HG03342 (cell line): ENCODE measurements around the gene PAQR5.
"Not testable (repeated sequence)": the region's sequence is repeated elsewhere in the genome, so short reads cannot be mapped to it uniquely, and the experiment has no call there.

ENCODE experiments used
- ATAC-seq: cut with Tn5 transposase; IDR thresholded peaks from one replicate; pipeline ENCODE4 v1.9.1; 2021; ENCODE audit warnings: mild to moderate bottlenecking, moderate library complexity; ENCODE audit not compliant: unreplicated experiment

The PAQR5 gene

DNA sequence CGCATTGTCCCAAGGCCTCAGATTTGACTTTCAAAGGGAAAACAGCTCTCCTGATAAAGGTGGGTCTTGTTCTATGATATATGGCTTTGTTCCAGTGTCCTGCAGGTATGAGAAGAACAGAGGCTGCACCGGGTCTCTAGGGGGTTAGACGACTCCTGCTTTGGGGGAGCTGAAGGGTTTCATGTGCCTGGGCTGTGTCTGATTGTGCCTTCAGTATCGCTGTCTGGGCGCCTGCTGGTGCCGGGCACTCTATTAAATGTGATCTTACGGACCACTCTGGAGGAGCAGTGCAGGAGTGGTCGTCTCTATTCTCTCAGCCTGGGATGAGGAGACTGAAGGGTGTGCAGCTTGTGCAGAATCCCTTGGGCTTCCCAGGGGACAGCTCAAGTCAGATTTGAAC is 16.0 kb downstream of the PAQR5 start:
- no peak for ATAC-seq

DNA sequence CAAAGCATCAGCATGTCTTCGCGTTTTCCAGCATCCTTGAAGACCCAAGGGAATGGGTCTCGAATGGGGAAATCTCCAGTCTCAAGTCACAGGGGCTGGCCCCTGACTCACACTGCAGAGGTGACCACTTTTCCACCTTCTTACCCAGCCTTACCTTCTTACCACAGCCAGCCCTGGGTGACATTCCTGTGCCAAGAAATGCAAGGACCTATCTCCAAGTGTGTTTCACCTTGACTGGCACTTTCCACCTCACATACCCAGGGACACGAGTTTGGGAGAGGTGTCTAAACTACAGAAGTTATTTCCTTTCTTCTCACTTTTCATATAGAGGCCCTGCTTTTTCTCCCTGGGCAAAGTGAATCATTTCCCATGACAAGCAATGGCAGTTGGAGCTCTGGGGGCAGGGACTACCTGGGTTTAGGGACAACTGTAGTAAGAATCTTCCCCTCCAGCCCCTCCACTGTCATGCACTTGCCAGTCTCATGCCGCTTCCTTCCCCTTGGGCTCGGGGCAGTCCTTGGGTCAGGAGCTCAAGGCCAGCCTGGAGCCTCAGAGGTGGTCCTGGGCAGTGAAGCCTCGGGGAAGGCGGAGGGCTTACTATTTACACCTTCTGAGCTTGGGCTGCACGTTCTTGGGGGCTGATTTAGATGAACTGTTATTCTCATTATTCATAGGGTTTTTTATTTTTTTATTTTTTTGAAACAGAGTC is 16.8 kb downstream of the PAQR5 start:
- ATAC-seq = no peak

DNA sequence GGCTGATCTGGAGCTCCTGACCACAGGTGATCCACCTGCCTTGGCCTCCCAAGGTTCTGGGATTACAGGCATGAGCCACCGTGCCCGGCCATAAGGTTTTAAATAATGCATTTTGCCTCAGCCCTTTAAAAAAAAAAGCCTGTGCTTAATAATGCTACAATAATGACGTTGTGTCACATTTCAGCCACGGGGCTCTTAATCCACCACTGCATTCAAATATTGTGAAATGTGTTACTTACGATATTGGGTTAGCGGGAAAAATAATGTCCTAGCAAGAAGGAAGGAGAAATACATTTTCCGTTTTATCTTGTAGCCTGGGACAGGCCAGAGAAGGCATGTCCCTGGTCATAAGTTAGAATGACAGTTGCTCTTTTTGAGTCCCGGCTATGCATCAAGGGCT is 17.6 kb downstream of the PAQR5 start:
- ATAC-seq = no peak

DNA sequence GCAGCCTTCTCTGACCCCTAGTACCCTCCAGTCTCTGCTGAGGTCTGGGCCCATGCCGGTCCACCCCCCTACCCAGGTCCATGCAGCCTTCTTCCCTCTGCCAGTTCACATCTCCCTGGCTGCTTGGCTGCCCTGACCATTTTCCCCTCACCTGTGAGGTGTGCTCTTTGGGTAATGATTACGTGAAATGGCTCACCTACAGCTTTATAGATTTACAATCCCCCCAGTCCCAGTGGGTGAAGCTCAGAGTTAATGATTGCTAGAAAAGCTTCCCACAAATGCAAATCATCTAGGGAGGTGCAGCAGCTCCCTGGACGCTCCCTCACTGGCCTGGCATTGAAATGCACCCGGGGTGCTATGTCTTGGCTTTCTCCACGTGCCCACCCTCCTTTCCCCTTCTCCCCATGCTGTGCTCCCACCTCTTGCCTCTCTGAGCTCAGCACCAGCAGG is 18.7 kb downstream of the PAQR5 start:
- ATAC-seq = no peak

DNA sequence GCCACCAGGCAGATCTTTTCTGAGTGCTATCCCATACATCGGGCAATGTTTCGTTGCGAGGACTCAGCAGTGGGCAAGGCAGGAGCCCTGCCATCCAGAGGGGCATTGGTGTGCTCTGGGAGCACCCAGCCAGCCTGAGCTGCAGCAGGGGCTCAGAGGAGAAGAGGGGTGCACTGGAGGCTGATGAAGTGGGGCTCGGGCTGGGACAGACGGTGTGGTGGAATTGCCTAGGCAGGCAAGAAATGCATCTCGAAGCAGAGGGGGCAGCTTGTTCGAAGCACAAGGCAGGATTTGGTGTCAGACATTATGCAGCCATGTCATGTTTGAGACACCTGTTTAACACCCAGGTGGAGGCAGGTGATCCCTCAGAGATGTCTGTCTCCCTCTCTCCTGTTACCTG is 19.3 kb downstream of the PAQR5 start:
- ATAC-seq = no peak

DNA sequence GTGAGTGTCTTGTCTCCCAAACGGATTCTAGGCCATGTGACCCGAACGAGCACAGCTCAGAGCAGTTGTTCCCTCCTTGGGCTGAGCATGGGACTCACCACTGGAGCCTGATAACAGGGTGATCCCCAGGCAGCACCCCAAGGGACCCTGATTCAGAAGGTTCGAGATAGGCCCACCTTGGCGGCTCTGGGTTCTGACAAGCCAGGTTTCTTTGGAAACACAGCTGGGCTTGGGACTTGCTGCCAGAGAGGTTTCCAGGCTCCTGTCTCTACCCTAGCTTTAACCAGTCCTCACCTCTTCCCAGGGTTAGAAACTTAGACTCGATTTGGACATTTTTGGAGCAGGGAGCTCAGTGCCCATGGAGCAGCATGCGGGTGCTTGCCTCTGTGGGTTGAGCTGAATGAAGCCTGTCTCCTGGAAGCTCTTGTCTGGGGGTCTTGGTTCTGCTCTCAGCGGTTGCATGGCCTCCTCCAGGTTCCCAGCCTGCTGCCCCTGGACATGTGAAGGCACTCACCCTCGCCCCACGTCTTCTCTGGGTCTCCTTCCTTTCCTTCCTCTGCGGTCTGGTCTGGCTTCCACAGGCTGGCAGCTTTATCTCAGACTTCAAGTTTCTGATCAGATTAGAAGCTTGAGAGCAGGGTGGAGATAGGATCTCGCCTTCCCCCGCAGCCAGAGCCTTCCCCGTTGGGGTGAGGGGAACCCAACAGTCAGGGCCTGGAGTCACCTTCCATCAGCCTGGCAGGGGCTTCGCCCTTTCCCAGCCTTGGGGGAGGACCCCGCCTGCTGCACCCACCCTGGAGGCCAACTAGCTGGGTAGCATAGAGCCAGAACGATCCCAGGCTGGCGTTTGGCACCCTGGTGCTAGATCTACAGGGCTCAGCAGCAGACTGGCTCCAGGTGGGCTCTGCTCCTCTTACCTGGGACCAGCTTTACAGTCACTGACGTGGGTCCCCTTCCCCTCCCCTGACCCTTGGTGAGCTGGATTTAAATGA is 21.0 kb downstream of the PAQR5 start:
- ATAC-seq = no peak

DNA sequence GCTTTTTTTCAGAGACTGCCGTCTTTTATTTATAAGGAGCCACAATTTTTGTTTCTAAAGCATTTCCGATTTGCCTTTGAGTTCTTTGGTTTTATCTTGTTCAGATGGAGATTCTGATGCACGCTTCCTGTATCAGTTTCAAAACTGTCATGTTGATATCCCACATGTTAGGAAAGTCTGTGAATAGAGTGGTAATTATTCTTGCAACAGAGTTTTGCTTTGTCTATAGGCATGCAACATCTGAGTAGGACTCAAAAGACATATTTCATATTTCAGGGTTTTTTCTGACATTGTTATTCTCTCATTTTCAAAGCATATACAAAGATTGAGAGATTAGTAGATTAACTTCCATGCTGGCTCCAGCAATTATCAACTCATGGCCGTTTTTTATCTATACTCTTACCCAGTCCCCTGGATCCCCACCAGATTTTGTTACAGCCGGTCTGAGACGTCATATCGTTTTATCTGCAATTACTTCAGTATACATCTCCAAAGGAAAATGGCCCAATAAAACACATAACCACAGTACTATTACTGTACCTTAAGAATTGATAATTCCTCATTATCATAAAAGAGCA is 22.4 kb downstream of the PAQR5 start:
- ATAC-seq = no peak

DNA sequence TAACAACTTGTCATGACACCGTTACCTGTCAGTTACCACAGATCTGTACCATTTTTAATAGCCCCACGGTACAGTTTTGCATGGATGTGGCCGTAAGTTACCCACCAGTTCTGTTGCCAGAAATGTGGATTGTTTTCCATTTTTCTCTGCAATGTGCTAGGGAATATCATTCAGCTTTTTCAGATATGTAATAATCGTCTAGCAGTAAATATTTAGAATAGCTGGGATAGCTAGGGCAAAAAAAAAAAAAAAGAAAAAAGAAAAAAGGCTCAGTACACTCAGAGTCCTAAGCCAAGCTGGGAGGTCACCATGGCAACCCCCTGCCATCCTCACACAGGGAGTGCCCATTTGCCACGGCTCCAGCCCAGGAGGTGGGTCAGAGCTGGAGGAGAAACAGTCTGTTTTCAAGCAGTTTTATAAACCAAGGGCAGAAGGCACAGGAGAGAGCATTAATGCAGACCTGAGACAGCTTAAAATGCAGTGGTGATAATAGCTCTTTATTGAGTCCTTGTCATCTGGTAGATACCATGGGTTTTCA is 25.2 kb downstream of the PAQR5 start:
- ATAC-seq = no peak

DNA sequence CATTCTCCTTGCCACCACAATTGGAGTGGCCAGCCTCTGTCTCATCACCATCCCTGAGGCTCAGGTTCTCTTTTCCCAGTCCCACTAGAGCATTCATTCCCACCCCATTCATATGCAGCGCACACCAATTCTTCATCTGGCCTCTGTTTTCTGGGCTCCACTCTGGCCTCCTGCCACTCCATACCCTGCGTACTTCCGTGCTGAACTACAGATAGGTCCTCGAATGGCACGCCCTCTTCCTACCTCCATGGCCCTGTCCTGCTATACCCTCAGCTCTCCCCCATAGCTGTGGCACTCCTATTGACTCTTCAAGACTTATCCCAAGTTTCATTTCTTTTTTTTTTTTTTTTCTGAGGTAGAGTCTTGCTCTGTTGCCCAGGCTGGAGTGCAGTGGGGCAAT is 25.9 kb downstream of the PAQR5 start:
- no peak for ATAC-seq

DNA sequence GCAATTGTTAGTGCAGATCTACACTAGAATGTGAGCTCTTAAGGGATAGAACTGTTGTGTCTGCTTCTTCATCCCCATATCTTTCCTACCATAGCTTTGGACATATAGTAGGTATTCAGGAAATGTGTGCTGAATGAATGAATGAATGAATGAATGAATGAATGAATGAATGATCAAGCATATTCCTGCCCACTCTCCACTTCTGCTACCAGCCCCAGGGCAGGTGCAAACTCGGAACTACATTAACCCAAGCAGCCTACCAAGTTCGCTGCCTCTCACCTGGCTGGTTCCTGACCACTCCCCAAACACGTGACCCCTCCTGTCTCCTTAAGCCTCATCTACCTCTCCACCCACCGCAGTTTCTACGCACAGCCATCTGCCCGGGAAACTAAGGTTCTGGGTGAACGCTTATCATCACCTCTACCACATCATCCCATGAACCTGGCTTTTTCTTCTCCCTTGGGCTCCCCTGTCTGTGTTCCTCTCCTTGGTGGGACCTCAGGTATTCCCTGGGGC is 26.8 kb downstream of the PAQR5 start:
- no peak for ATAC-seq

DNA sequence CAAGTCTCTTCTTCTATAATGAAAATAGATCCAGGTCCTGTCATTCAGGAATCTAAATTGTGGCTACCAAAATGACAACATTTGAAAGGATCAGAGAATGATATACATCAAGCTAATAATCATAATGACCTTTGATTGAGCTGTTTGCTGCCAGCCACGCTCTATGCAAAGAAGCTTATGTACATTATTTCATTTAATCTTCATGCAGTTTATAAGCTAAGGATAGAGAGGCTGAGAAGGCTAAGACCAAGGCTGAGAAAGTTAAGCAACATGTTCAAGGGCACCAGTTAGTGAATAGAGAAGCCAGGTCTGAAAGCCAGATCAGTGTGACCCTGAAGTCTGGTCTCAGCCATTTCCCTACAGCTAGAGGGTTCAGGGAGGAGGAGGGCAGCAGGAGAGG is 29.4 kb downstream of the PAQR5 start:
- ATAC-seq = no peak

DNA sequence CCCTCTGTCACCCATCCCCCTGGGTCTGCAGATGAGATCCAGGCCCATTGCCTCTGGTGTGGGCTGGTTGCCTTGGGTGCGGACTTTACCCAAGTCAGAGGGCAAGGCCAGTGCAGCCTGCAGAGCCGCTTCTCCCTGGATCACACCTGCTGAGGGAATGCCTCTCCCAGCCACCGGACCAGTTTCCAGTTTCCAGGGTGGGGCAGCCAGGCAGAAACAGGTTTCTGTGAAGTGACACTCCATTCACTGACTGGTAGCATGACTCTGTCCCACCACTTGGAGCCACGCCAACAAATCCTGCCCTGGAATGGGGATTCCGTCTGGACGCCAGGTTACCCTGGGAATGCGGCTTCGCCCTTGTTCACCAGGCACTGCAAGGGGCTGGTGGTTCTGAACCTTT is 30.0 kb downstream of the PAQR5 start:
- no peak for ATAC-seq

DNA sequence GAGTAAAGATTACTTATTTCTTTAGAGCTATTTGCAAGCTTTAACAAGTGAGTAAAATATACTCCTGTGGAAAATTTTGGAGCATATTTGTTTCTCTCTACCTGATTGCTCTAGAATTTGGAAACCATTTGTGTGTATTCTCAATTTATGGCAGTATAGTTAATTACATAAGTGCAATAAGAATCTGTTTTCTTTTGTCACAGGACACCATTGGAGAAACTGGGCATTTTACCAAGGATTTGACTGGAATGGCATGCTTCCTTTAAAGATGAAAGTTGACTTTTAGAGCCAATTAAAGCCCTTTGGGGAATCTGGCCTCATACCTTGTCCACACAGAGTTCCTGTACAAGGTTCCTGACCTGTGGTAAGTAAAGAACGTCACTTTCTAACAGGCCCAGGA is 38.4 kb downstream of the PAQR5 start:
- ATAC-seq = no peak

DNA sequence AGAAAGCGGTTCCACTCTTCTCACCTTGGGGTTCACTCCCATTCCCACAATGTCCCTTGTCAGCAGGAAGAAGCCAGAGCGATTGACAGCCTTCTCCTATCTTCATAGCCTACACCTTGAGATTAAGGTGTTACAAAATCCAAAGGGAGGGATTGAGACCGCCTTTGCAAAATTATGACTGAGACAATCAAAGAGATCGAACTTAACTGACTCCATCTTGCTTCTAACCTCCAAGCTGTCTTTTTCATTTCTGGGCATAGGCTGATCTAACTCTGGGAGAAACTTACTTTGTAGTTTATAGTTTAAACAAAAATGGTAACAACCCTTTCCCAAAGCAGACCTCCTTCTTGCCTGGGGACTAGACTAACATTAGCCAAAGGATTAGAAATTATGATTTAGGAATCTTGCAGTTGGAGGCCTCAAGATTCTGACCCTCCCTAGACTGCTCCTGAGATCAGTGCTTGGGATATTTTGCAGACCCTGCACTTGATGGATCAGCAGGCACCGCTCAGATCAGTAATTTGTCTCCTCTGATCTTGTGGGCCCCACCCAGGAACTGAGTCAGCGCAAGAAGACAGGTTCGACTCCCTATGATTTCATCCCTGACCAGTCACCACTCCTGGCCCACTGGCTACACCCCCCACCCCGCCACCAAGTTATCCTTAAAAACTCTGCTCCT is 40.0 kb downstream of the PAQR5 start:
- ATAC-seq = no peak

DNA sequence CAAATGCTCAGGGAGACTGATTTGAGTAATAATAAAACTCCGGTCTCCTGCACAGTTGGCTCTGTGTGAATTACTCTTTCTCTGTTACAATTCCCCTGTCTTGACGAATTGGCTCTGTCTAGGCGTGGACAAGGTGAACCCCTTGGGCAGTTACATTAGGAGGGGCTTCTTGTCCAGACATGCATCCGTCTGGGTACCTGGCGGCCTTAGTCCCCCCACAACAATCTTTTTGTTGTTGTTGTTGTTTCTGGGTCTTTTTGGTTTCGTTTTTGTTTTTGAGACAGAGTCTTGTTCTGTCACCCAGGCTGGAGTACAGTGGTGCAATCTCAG is 40.5 kb downstream of the PAQR5 start:
- not testable (repeated sequence) for ATAC-seq

DNA sequence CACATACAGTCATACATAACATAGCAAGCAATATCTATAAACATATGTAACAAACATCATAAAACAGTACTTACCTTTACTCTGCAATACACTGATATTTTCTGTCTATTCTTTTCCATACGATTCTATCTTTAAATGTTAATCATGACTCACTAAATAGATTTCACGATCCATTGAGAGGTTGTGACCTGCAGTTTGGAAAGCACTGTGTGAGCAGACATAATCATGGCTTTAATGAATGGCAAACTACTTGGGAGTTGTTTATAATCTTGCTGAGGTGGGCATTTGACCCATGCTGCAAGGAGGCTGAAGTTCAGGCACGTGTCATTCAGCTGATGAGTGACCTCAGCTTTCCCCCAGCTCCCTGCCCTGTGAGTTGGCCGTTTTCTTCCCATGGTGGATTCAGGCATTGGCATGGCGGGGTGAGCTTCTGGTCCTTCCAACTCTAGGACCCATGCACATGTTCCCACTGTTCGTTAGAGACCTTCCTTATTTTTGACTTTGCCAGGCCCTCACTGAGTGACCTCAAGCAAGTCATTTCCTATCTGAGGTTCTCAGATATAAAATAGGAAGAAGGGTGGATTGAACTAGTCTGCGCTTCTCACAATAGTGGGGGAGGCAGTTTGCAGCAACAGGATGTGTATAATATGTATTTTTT is 41.7 kb downstream of the PAQR5 start:
- no peak for ATAC-seq

DNA sequence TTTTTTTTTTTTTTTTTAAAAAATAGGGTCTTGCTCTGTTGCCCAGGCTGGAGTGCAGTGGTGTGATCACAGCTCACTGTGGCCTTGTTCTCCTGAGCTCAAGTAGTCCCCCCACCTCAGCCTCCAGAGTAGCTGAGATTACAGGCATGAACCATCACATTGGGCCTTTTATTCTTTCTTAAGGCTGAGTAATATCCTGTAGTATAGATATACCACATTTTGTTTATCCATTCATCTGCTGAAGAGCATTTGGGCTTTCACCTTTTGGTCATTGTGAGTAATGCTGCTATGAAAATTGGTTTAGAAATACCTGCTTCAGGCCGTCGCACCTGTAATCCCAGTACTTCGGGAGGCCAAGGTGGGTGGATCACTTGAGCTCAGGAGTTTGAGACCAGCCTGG is 42.6 kb downstream of the PAQR5 start:
- ATAC-seq = no peak

DNA sequence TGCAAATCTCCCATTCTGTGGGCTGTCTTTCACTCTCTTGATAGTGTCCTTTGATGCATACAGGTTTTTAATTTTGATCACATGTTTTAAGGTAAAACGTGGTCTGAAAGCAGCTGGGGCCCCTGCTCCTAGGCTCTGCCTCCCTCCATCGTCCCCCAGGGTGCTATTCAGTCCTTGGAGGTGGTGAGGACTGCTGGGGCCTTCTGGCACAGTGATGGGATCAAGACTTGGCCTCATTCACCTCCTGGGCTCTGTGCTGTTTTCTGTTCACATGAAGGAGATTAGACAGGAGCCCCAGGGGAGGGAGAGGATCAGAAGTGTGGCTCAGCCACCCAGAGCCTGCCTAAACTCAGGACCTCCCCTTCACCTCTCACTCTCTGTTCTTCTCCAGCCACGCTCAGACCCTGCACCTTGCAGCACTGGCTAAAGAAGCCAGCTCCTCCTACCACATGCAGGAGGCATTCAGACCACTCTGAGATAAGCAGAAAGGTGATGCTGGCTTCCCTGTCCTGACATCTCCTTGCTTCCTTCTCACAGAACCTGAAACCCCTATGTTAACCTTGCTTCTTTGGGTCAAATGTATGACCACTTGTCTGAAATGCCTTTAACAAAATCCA is 43.9 kb downstream of the PAQR5 start:
- no peak for ATAC-seq

DNA sequence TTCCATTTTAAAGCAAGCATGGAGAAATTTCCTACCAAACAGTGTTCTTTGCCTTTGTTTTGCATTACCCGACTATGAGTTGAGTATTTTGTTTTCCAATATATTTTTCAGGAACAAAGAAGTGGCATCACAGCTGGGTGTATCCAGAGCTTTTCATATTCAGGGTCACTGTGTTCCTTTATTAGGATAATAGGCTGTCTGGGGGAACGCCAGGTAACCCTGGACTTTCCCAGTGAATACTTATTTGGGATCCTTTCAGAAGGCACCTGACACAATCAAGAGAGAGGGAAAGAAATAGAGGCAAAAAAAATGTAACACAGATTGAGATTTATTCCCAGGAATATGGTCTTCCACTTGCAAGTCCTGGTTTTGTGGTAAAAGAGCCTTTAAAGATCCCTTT is 44.4 kb downstream of the PAQR5 start:
- ATAC-seq = no peak

DNA sequence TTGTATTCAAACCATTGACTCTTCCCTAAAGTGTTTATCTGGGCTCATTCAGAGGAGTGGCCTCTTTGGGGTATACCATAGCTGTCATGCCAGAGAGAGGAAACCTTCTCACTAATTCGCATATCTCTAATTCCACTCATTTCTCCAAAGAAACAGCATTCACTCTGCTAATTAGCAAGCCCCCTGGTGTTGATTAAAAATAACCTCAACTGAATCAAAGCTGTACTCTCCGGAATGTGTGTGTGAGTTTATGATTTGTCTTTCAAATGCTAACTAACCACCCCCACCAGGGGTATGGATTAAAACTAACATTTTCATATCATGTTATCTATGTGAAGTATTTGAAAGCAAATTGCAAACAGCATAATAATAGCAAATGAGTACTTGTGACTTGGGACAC is 45.5 kb downstream of the PAQR5 start:
- no peak for ATAC-seq
